HEK293 (cell line): ENCODE data around the gene SAPCD1.

Experiments used
- MEIS1 ChIP-seq: sonication (generic); formaldehyde crosslinking; IDR thresholded peaks from 2 replicates; pipeline ENCODE4 v1.8.1; 2022; ENCODE audit warnings: missing genetic modification reagents, mild to moderate bottlenecking, borderline replicate concordance
- SETDB1 ChIP-seq: IDR thresholded peaks from one replicate; pipeline ENCODE4 v1.6.1; 2017; ENCODE audit warnings: mild to moderate bottlenecking, low read length, moderate library complexity, mixed read lengths; ENCODE audit not compliant: insufficient read length
- ZNF146 ChIP-seq: fragments of 450-650 bp; formaldehyde crosslinking; IDR thresholded peaks from 2 replicates; pipeline ENCODE4 v1.5.1; 2016; ENCODE audit warnings: missing biosample characterization, missing genetic modification characterization
- ZNF837 ChIP-seq: fragments of 450-650 bp; formaldehyde crosslinking; IDR thresholded peaks from 2 replicates; pipeline ENCODE4 v1.5.1; 2016; ENCODE audit warnings: missing biosample characterization, missing genetic modification characterization
- TF ChIP-seq, protein P1 (sequence below): fragments of 450-650 bp; formaldehyde crosslinking; IDR thresholded peaks from 2 replicates; pipeline ENCODE4 v1.5.1; 2016; ENCODE audit warnings: missing biosample characterization, missing genetic modification characterization
- TF ChIP-seq, protein P2 (sequence below): fragments of 450-650 bp; formaldehyde crosslinking; IDR thresholded peaks from 2 replicates; pipeline ENCODE4 v1.5.1; 2016; ENCODE audit warnings: missing biosample characterization, missing genetic modification characterization

DNA sequence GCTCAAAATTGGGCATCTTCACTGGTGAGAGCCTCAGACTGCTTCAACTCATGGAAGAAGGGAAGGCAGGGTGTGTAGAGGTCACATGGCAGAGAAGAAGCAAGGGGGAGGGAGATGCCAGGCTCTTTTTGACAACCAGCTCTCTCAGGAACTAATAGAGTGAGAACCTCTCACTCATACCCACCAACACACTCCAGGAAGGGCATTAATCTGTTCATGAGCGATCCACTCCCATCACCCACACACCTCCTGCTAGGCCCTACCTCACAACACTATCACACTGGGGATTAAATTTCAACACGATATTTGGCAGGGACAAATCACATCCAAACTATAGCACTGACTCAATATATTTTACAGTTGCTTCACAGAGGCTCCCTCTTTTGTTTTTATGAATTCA lies 20.6 kb upstream of the SAPCD1 start:
- TF ChIP-seq SETDB1 (no peak), ZNF146 (tag by site-specific recombination) (no peak), ZNF837 (no peak), MEIS1 (no peak)
- TF ChIP-seq, protein P1, sequence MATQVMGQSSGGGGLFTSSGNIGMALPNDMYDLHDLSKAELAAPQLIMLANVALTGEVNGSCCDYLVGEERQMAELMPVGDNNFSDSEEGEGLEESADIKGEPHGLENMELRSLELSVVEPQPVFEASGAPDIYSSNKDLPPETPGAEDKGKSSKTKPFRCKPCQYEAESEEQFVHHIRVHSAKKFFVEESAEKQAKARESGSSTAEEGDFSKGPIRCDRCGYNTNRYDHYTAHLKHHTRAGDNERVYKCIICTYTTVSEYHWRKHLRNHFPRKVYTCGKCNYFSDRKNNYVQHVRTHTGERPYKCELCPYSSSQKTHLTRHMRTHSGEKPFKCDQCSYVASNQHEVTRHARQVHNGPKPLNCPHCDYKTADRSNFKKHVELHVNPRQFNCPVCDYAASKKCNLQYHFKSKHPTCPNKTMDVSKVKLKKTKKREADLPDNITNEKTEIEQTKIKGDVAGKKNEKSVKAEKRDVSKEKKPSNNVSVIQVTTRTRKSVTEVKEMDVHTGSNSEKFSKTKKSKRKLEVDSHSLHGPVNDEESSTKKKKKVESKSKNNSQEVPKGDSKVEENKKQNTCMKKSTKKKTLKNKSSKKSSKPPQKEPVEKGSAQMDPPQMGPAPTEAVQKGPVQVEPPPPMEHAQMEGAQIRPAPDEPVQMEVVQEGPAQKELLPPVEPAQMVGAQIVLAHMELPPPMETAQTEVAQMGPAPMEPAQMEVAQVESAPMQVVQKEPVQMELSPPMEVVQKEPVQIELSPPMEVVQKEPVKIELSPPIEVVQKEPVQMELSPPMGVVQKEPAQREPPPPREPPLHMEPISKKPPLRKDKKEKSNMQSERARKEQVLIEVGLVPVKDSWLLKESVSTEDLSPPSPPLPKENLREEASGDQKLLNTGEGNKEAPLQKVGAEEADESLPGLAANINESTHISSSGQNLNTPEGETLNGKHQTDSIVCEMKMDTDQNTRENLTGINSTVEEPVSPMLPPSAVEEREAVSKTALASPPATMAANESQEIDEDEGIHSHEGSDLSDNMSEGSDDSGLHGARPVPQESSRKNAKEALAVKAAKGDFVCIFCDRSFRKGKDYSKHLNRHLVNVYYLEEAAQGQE (tag by site-specific recombination), result no peak
- TF ChIP-seq, protein P2, sequence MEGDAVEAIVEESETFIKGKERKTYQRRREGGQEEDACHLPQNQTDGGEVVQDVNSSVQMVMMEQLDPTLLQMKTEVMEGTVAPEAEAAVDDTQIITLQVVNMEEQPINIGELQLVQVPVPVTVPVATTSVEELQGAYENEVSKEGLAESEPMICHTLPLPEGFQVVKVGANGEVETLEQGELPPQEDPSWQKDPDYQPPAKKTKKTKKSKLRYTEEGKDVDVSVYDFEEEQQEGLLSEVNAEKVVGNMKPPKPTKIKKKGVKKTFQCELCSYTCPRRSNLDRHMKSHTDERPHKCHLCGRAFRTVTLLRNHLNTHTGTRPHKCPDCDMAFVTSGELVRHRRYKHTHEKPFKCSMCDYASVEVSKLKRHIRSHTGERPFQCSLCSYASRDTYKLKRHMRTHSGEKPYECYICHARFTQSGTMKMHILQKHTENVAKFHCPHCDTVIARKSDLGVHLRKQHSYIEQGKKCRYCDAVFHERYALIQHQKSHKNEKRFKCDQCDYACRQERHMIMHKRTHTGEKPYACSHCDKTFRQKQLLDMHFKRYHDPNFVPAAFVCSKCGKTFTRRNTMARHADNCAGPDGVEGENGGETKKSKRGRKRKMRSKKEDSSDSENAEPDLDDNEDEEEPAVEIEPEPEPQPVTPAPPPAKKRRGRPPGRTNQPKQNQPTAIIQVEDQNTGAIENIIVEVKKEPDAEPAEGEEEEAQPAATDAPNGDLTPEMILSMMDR (tag by site-specific recombination), result no peak
